Right renal pelvis (tissue), 4 donors: ENCODE data around the gene ARNT2. TPM values are rescaled to one million over a fixed set of nuclear protein-coding genes. Genes with fewer than 3 reads are reported as not detected.

Experiments
- DNase-seq, 4 donors: peaks; one replicate each; pipeline ENCODE4 v3.0.0-alpha.2; 2013; ENCODE audit warnings: low read depth in 4 of 4, low spot score in 3 of 4, missing footprints in 1 of 4
- polyA plus RNA-seq, 4 donors: library from polyadenylated mRNA; unstranded; fragments of 120-200 nt; gene quantifications; one replicate each; pipeline ENCODE4 v1.2.1, GENCODE V29; 2013; ENCODE audit not compliant: insufficient read length in 4 of 4

Gene ARNT2
- polyA plus RNA-seq, 4 donors = 61.2 to 67.9 (median 62.2) TPM

DNA sequence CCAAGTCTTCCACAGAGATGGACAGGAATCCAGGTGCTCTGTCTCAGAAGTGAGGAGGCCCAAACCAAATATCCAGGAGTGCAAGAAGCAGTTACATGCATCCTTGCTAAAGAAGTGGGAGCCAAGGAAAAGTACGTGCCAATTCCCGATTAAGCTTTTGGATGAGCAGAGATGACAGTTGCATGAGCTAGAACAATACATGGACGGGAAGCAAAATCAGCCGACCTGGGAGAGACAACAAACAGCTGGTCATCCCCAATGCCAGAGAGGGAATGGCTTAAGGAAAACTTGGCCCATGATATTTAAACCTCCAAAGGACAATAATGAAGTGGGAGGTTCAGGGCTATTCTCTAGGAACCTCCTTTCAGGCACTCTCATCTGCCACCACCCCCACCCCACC is 204.9 kb downstream of the ARNT2 start:
- DNase-seq = no peak

DNA sequence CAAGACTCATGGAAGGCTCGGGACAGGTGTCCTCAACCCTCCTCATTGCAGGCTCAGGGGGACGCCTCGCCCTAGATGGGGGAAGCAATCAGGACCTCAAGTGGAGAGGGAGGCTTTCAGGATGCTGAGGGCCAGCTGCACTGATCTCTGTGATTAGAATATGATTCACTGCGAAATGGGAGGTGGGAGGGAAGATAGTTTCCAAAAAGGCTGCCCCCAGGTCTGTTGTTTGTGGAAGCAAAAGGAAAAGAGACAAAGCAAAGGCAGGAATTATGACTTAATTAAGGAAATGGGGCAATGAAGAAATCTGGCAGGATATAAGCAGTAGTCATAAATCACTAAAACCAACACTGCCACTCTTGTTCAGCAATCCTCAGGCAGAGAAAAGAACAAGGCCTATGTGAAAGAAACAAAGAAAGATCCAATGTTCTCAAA is 205.3 kb downstream of the ARNT2 start:
- DNase-seq = no peak

DNA sequence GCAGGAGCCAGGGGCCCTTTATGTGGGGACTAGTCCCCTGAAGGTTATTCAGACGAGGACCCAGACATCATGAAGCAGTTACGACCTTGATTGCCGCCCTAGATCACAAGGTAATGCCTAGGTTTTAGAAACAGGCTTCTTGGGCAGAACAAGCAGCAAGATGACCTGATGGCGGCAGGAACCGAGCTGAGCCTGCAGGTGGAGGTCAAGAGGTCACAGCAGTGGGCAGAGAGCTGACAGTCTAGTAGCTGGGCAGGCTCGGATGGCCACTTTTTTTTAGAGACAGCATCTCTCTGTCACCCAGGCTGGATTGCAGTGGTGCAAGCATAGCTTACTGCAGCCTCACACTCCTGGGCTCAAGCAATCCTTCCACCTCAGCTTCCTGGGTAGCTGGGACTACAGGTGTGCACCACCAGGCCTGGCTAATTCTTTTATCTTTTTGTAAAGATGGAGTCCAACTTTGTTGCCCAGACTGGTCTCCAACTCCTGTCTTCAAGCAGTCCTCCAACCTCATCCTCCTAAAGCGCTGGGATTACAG is 207.4 kb downstream of the ARNT2 start:
- DNase-seq = no peak

DNA sequence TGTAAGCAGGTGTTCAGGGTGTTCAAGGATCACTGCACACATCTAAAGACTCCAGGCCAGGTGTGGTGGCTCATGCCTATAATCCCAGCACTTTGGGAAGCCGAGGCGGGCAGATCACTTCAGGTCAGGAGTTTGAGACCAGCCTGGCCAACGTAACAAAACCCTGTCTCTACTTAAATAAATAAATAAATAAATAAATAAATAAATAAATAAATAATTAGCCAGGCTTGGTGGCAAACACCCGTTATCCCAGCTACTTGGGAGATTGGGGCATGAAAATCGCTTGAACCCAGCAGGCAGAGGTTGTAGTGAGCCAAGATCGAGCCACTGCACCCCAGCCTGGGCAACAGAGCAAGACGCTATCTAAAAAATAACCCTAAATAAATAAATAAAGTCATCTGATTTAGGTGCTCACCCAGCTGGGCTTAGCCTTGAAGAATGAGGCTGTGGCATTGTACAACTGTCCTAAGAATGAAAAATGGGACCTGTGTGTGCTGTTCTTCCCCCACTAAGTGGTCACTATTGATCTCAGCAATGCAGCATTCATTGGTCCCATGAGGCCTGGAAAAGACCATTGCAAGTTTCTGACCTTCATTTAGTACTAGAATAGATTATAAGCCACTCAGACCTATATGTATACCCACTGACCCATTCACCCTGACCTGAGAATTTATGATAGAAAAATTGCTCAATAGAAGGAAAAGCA is 208.1 kb downstream of the ARNT2 start:
- DNase-seq = no peak

DNA sequence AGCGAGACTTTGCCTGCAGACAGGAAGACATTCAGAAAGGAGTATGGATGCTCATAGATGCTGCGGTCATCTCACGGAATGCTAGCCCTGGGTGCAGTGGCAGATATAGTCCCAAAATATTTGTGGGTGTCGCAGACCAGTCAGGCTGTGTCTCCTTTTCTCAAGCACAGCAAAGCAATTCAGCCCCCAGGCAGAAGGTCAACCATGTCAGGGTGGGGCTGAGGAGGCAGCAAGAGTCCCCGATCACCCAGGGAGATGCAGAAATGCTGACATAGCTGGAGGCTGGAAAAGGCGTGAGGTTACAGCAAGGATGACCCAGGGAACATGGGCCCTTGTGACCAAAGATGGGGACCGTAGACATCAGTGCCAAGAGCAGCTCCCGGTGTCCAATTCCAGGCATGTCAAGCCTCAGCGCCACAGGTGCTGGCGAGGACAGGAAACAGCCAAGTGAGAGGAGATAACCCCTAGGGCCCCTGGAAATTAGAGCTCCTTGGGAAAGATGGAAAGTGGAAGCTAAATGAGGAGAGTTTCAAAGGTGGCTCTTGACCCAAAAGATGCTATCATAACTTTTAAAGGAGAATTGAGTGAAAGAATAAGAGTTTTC is 209.7 kb downstream of the ARNT2 start:
- no peak for DNase-seq

DNA sequence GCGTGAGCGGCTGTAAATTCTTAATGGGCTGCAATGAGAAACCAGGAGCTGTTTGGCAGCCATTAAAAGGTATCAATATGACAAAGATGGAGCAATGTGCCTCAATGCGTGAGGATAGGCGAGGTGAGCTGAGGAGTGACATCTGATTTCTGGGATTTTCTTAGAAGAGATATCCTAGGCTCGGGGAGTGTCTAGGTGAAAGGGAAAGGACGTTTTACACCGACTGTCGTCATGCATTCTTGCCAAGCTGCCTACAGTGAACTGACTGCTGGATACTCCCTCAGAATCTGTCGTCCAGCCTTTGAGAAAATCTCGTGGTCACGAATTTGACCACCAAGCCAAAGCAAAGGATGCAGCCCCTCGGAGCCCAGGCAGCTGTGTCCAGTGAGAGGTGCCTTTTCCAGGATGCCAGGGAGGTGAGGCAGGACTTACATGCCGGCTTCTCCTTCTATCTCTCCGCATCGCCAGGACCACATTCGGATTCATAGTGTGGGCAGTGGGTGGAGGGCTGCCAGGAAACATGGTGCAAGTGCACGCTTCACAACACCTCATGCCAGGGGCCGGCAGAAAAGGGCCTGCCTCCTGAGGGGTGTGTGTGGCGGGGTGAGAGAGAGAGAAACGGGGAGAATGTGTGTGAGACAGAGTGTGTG is 210.7 kb downstream of the ARNT2 start:
- DNase-seq = no peak

DNA sequence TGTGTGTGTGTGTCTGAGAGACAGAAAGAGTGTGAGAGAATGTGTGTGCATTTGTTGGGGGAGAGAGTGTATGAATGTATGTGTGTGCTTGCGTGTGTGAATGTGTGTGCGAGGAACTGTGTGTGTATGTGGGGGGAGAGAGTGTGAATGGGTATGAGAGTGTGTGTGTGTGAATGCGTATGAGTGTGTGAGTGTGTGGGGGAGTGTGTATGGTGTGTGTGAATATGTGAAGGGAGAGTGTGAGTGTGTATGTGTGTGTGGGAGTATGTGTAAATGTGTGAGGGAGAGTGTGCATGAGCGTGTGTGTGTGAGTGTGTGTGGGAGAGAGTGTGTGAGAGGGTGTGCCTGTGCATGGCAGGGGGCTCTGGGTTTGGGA is 211.2 kb downstream of the ARNT2 start:
- DNase-seq = no peak

DNA sequence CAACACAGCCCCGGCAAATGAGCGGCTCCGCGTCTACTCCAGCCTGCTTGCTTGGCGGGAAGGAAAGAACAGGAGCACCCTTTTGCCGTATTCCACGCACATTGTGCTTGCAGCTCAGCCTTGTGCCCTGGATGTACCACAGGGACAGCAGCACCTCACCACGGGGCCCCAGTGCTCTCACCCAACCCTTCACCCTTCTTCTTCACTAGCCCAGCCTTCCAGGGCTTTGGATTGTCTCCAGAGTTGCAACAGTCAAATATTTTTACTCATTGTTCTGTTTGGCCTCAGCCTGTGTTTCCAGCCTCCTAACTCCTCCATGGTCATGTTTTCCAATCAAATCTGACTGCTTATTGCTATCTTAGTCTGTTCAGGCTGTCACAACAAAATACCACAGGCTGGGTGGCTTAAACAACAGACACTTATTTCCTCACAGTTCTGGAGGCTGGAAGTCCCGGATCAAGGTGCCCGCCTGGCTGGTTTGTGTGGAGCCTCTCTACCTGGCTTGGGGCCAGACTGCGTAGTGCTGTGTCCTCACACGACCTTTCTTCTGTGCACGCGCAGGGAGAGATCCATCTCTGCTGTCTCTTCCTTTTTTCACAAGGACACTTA is 211.7 kb downstream of the ARNT2 start:
- no peak for DNase-seq

DNA sequence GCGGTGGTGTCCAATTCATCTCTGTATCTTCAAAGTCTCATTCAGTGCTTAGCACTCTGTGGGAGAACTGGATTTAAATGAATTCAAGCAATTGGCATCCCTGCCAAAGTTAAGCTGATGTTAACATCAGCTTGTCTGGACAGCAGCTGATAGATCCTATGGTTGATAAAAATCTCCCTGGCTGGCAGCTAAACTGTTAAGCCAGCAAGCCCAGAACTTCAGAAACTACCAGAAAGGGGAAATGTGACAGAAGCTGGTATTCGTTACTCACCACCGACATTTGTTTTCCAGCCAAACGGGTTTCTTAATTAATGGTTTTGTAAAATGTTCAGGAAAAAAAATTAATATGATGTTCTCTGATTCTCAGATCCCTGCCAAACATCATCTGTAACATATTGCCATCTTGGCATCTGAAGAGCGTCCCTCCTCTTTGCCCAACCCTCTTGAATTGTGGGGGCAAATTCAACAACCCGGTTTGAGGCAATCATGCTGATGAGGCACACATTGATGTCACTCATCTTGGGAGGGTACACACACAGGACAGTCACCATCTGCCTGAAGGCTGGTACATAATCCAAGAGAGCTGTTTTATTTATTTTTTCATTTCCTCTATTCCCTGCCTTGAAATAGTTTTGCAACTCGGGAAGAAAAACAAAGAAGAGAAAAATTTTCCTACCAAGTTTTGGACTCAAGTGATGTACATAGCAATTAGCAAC is 214.7 kb downstream of the ARNT2 start:
- no peak for DNase-seq

DNA sequence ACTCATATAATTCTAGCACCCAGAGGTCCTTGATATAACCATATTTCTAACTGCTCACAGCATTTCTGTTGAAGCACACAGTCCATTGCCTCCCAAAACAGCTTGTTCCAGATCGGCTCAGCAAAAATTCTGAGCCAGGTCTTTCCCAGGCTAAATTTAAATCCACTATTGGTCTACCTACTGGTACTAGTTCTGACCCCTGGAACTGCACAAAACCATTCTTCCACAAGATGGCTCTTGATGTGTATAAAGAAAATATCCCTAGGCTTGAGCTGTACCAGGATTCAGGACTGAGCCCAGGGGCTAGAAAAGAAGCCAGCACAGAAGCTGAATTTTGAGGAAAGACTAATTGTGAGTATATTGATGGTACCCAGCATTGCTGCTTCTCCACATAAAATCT is 215.5 kb downstream of the ARNT2 start:
- no peak for DNase-seq

DNA sequence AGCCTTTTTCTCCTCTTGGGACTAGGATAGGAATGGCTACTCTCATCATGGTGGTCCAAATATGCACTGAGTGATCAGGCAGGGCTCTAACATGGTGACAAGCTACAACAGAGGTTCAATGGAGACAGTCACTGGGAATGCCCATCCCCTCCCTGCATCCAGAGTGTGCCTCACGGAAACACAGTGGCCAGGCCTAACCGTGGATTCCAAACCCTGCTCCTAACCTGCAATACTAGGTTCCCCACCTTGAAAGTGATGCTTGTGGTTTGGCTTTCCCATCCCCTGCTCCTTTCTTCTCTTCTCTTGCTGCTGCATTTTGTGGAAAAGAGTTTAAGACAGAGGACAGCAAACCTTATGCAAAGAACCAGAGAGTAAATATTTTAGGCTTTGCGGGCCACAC is 216.0 kb downstream of the ARNT2 start:
- DNase-seq = no peak

DNA sequence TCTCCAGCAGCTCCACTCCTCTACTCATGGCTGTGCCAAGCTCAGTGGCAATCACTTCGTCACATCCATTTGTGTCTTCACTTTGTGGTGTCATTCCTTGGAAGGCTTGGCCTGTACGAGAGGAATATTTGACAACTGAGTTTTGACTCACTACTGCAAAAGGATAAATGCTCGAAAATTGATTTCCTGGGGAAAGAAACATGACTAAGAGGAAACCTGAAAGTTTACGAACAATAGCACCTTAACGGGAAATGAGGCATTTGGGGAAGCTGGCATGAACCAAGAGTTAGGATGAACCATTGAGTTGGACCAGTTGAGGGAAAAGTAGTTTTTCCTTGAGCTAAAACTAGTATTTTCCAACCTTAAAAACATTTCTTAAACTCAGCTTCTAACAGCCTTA is 216.7 kb downstream of the ARNT2 start:
- no peak for DNase-seq

DNA sequence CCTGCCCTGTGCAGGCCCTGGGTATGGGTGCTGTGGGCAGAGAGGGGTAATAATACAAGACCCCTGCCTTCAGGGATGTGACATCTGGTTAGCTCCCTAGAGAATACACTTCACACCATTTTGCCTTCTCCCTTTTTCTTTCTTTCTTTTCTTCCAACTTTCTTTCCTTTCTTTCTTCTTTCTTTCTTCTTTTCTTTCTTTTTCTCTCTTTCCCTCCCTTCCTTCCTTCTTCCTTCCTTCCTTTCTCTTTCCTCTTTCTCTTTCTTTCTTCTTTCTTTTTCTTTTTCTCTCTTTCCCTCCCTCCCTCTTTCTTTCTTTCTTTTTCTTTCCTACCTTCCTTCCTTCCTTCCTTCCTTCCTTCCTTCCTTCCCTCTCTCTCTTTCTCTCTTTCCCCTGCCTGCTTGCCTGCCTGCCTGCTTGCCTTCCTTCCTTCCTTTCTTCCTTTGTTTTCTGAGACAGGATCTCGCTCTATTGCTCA is 222.5 kb downstream of the ARNT2 start:
- DNase-seq = no peak

DNA sequence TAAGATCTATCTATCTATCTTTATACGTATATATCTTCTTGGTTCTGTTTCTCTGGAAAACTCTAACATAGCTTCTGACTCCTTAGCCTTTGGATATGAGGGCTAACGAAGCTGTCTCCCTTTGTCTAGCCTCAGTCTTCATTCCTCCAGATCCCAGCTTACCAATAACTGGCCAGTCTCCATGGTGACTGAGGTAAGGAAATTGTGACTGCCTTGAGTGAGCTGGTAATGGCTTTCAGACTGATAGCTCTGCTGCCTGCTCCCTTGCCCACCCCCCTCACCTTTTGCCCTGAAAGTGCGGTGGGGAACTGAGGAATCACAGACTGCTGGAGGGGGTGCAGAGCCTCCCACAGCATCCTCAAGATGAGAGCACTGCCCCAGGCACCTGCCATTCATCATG is 225.2 kb downstream of the ARNT2 start:
- no peak for DNase-seq

DNA sequence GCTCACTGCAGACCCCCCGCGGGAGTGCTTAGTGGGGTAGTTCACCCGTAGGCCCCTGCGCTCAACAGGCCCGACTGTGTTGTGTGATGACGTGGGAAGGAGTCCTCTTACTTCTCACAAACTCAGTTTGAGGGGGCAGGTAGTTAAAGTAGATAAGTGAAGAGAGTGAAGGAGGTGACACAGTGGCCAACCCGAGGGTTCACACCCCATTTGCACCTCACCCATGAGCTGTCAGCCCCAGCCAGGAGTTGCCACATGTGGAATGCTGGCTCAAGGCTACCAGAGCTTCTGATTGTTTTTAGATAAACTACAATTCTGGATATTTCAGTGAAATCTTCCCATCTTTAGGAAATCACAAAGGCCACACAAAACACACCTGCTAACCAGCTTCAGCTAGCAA is 226.8 kb downstream of the ARNT2 start:
- DNase-seq = no peak

DNA sequence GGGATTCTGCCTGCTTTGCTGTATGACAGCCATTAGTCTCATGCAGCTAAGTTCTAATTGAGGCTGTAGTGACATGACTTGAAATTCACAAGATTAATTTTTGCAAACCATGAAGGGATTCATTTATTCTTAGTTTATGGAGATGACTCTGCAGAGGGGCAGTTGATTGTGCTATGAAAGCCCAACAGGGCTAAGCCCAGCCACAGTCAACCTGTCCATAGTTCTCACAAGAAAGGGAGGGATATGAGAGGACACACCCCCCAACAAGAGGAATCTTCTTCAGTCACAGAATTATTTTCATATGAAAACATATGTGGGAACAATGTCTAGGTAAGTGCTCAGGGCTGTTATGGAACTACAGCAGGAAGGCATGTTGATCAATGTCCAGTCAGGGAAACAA is 229.0 kb downstream of the ARNT2 start:
- DNase-seq = no peak

DNA sequence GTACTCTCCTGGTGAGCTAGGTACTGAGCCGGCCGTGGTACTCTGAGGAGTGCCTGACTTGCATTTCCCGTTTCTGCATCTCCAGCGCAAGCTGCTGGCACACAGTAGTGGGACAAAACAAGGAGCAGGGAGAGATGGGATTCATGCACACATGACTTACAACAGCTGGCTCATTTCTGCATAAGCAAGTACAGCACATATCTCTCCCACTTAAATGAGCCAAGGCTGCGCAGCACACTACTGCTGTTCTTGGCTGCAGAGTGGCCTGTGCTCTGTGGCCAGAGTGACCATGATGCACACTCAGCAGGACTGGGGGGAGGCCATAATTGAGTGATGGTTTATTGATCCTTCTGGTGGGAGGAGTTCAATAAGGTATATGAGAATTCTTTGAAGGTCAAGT is 231.8 kb downstream of the ARNT2 start:
- no peak for DNase-seq

DNA sequence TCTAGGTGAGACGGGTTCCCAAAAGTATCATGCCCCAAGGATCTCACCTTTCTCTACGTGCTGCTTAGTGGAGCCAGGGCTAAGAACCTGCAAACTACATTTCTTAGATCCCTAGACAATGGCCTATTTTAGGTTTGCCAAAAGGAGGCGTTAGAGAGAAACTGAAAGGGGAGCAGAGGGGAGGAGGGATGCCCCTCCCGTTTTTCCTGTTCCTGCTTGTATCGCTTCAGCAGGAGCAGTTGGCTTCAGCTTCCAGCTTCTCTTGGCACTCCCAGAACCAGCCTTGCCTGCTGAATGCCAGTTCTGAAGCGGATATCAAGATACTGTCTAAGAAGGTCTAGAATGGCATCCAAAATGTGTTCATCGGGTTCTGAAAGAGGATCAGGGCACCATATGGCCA is 232.5 kb downstream of the ARNT2 start:
- DNase-seq = no peak

DNA sequence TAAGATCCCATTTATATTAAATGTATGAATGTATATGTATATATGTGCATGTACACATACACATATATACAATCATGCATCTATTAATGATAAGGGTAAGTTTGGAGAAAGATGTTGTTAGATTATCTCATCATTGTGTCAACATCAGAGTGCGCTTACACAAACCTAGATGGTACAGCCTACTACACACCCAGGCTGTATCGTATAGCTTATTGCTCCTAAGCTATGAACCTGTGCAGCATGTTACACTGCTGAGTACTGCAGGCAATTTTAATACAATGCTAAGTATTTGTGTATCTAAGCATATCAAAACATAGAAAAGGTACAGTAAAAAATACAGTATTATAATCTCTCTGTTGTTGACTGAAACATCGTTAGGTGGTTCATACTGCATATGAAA is 233.6 kb downstream of the ARNT2 start:
- no peak for DNase-seq

DNA sequence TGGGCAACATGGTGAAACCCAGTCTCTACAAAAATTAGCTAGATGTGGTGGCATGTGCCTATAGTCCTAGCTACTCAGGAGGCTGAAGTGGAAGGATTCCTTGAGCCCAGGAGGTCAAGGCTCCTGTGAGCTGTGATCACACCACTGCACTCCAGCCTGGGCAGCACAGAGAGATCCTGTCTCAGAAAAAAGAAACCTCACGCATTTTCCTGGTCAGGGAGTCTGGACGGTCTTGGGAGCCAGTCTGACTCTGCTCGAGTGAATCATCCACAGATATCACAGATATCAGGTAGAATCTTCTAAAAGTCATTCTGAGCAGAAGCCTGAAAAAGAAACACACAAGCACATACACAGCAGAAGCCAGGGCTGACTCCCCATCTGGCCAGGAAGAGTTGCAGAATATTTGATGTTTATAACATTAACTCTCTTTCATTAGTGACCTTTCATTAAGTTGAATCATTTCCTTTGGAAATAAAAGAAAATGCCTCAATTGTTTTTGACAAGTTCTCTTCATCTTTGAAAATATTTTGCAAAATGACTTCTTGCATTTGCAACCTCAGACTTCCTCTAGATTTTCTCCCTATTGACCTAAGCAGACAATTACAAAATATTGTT is 234.5 kb downstream of the ARNT2 start:
- no peak for DNase-seq
